ENCODE data around the gene CGNL1. TPM values are rescaled to one million over a fixed set of nuclear protein-coding genes. Genes with fewer than 3 reads are reported as not detected.
A peak's percentile ranks its signal among the peaks of the same experiment; 100 is the strongest.

CGNL1 gene
- not detected in 2 replicates for total RNA-seq (2013; cell fraction: nucleolus; rRNA removed)
- total RNA-seq (2014; rRNA removed) (under 0.01 and 0.06 TPM in 2 replicates), total RNA-seq (2014; rRNA removed; fragmentation: Illumina TruSeq; extraction: Trizol) (under 0.01 TPM in 1 of 2 replicates, not detected in the other), total RNA-seq (2021) (0.08 and 0.10 TPM in 2 replicates), polyA plus RNA-seq (2011; rRNA removed) (0.27 and 0.29 TPM in 2 replicates), polyA plus RNA-seq (2014; fragmentation: Illumina TruSeq; extraction: Trizol) (0.01 TPM in 1 of 2 replicates, not detected in the other), polyA plus RNA-seq (2014; fragmentation: Nextera tagmentation; extraction: Ambion mirVana) (not detected), polyA plus RNA-seq (2014; rRNA removed) (0.04 TPM in 1 of 2 replicates, not detected in the other), polyA plus RNA-seq (2016; fragmentation: Nextera tagmentation; extraction: Ambion mirVana) (under 1 TPM in 1 of 2 experiments, not detected in 1; 0.04 TPM), polyA minus RNA-seq (2011; rRNA and poly(A)+ RNA removed) (0.31 and 0.44 TPM in 2 replicates), Bru-seq, nascent RNA (percentile 16 among the genes with signal in this experiment), BruChase-seq, experiment 1, labeled RNA remaining after a 6-hour chase (percentile 17 among the genes with signal in this experiment), BruChase-seq, experiment 2, labeled RNA remaining after a 2-hour chase (percentile 14 among the genes with signal in this experiment)
- 0.04 TPM for polyA plus RNA-seq (2011; ENCODE audit: low read depth)
- 0.23 and 0.30 TPM in 2 replicates for polyA plus RNA-seq (2011; cell fraction: cytosol; rRNA removed)
- 0.28 and 0.30 TPM in 2 replicates for polyA plus RNA-seq (2011; cell fraction: nucleus; rRNA removed)
- polyA plus RNA-seq (2012): 0.03 TPM in 1 of 2 replicates, not detected in the other
- 0.21 and 0.27 TPM in 2 replicates for polyA minus RNA-seq (2011; cell fraction: cytosol; rRNA and poly(A)+ RNA removed)
- 0.12 and 0.29 TPM in 2 replicates for polyA minus RNA-seq (2011; cell fraction: nucleus; rRNA and poly(A)+ RNA removed)
- long read RNA-seq, experiment 1: 0 reads
- long read RNA-seq, experiment 2: 0 reads

- Histone ChIP-seq H3K4me1 (ENCODE audit: control insufficient read depth, insufficient read depth, low read length) (no peaks in the 10 kb centered on the region), H3K27ac (ENCODE audit: control insufficient read depth, insufficient read depth) (no peak within 1 kb of the TSS), H3K9me3 (replicated peaks; ENCODE audit: control insufficient read depth, insufficient read depth, low read length) (no peaks in the 10 kb centered on the region), H3K4me2 (ENCODE audit: control insufficient read depth, insufficient read depth) (peak within 1 kb of the TSS; percentile 33; the same call in 1 of the 2 replicates), H3K79me2 (ENCODE audit: control insufficient read depth, insufficient read depth, low read length) (no peaks in the 10 kb centered on the region), H3K27me3 (replicated peaks in 1 of 2; ENCODE audit: control insufficient read depth in 2 of 2, insufficient read depth in 2 of 2, low read length in 1 of 2) (peaks cover 3 to 11% of the 10 kb centered on the region in 2 experiments), H4K20me1 (ENCODE audit: control insufficient read depth, insufficient read depth) (no peaks in the 10 kb centered on the region), H3K4me3 (no peak within 1 kb of the TSS), H2AFZ (ENCODE audit: control insufficient read depth, low read depth, low read length) (no peak within 1 kb of the TSS), H3K9ac (ENCODE audit: control insufficient read depth, insufficient read depth, low read length) (no peak within 1 kb of the TSS), H3K36me3 (ENCODE audit: control insufficient read depth in 2 of 2, insufficient read depth in 2 of 2, low read length in 1 of 2) (no peaks in the 10 kb centered on the region)
- DNase-seq (ENCODE audit: low read depth, low spot score): no peak
- TF ChIP-seq JUND (IDR thresholded peaks at IDR 0.05; ENCODE audit: low read depth, low read length) (no peak), EZH2 (IDR thresholded peaks at IDR 0.05; ENCODE audit: borderline replicate concordance, control insufficient read depth, low read depth, low read length) (0 out of 2 replicates have a peak, but pooled peaks have one; percentile 62), SKIL (IDR thresholded peaks at IDR 0.05; ENCODE audit: low read depth, poor library complexity, severe bottlenecking) (no peak)
- no peak for FAIRE-seq
- ChIA-PET SMC1A (ENCODE audit: uncharacterized antibody, unreplicated experiment) (no interaction called here), RAD21 (ENCODE audit: unreplicated experiment) (interaction anchor here (1.0 kb wide), 1 partner anchor 152 kb away, joined by 3 read pairs; no protein-coding TSS in a partner anchor), CTCF (no interaction called here), POLR2A (interaction anchor here (0.6 kb wide), 1 partner anchor 105 kb away, joined by 4 read pairs; no protein-coding TSS in a partner anchor)
- in situ Hi-C loops (cut with MboI) (no loop called here), intact Hi-C loops (cut with micrococcal nuclease; ENCODE audit: unreplicated experiment) (no loop called here)
- 40% methylated on average over 49 of the region's 76 CpGs for WGBS (ENCODE audit: insufficient coverage, insufficient replicate concordance, low lambda C conversion rate, missing lambda C conversion rate)
- ATAC-seq: no peak
- BruUV-seq (replicated peaks): no TSS peak
These were observed at the start of gene CGNL1 for GRCh38 chr15:57375827-57376695. CGNL1 (plus strand) TSS chr15:57376505; CDS start chr15:57438000, 61,495 bp downstream.

All from GM12878 (cell line).